GM12874 (cell line): ENCODE data around the gene CABP1.

Experiments used
- CTCF ChIP-seq: IDR thresholded peaks from 2 replicates; pipeline ENCODE4 v1.5.1; 2011; ENCODE audit warnings: low read depth, mild to moderate bottlenecking, control low read depth, low read length, moderate library complexity; ENCODE audit not compliant: insufficient read depth

CABP1 gene

GRCh38 chr12:120647375-120647755 lies 6.9 kb downstream of the CABP1 start:
- no peak for TF ChIP-seq CTCF

DNA sequence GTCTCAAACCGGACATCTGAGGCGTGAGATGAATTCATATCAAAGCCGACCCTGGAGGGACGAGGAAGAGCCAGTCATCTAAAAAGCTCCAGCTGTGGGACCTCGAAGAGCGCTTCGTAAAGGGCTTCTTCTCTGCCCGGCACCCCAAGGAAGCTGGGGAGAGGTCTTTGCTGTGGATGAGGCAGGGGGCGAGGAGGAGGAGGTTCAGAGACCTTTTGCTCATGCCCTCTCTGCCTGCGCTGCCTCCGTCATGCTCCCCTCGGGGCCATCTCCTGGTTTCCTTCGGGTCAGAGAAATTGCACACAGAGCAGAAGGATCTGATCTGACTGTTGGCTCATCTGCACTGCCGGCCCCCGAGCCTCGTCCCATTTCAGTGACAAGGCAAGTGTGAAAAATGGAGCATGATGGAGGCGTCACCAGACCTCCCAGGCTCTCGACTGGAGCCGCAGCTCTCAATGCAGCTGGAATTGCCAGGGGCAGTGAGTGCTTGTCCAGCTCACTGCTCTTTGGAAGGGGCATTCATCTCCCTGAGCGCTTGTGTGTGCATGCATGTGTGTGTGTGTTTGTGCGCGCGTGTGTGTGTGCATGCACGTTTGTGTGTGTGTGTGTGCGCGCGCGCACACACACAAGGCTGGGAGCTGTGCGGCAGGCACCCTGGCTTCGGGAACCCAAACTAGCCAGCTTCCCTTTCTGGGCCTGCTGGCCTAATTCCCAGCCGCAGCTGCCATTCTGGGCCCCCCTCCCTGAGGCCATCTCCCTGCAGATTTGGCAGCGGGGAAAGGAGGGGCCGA lies 9.2 kb downstream of the CABP1 start:
- TF ChIP-seq CTCF = no peak

DNA sequence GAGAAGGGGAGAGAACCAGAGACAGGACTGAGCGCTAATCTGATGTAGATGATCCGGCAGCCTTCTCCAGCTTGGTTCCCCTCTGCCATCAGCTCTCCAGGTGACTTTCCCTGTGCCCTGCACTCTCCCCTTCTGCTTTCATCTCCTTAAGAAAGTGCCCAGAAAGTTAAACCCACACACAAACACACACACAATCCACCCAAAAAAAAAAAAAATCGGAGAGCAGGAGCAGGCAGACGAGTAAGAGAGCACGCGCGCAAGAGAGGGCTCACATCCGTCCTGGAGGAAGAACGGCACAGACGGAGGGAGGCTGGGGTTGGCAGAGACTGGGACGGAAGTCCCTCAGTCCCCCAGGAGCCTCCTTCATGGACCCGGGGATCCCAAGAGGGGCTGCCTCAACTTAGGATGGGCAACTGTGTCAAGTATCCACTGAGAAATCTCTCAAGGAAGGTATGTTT lies 9.8 kb downstream of the CABP1 start:
- no peak for TF ChIP-seq CTCF

- TF ChIP-seq CTCF = no peak
Measured at GRCh38 chr12:120651821-120652220, 11.4 kb downstream of the CABP1 start.

GRCh38 chr12:120652656-120653435 lies 12.4 kb downstream of the CABP1 start:
- TF ChIP-seq CTCF = no peak

- no peak for TF ChIP-seq CTCF
Measured at GRCh38 chr12:120653611-120654010, 13.2 kb downstream of the CABP1 start.

DNA sequence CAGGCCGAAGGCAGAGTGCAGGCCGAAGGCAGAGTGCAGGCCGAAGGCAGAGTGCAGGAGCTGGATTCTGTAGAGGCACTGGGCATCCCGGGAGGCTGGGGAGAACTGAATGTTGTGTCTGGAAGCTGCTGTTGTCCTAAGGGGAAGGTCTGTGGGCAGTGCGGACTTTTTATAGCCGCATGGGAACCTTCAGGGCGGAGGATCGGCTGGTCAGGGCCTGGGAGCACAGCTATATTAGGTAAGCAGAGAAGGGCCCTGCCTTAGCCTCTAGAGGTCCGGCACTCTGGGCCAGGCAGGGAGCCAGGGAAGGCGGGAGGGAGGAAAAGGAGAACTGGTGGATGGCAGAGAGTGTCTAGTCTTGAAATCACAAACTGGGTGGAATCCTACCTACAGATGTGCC lies 14.2 kb downstream of the CABP1 start:
- TF ChIP-seq CTCF = no peak
